ENCODE results near the gene HNRNPA3.

DNA sequence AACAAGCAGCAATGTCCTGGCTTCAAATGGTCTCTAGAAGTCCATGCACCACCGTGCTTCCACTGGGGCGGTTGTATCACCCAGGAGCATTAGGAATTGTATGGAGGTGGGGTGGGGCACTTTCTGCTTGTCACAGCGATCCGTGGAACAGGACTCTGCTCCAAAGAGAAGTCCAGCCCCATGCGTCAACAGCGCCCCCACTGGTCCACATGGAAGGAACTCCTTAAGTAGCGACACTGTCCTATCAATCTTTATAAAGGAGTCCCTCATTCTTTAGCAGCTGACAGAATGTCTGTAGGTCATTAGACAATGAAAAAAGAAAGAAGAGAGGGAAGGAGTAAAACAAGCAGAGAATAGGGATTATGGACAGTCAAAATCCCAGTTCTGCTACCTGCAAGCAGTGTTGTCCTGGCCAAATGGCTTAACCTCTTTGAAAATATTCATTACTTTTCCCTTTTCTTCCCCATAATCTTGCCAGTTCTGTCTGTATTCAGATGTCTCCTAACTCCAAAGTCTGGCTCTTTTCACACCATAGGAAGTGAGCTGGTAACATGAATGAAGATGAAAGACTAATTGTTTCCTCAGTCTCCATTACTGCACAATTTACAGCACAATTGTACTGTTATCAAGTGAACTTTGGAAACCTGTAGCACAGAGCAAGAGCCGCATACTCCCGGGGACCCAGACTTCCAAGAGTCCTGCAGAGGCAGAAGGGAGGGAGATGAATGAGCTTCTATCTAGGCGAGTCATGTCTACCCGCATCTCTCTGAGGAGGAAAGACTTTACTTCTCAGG lies 42.0 kb downstream of the HNRNPA3 start:
- TF ChIP-seq ETV6 (CRISPR knock-in tag; IDR thresholded peaks at IDR 0.05) (no peak), CTCF (IDR thresholded peaks at IDR 0.05) (peak; percentile 90), TCF7 (CRISPR knock-in tag; IDR thresholded peaks at IDR 0.05; ENCODE audit: low read depth) (no peak), ZNF317 (CRISPR knock-in tag; IDR thresholded peaks at IDR 0.05; ENCODE audit: borderline replicate concordance, low read depth) (no peak), NFE2L1 (CRISPR knock-in tag; IDR thresholded peaks at IDR 0.05) (no peak), TP53 (CRISPR knock-in tag; IDR thresholded peaks at IDR 0.05) (no peak)
- TF ChIP-seq, protein P1, sequence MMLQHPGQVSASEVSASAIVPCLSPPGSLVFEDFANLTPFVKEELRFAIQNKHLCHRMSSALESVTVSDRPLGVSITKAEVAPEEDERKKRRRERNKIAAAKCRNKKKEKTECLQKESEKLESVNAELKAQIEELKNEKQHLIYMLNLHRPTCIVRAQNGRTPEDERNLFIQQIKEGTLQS (CRISPR knock-in tag; conservative IDR thresholded peaks at IDR 0.05) = no peak
- TF ChIP-seq, protein P2, sequence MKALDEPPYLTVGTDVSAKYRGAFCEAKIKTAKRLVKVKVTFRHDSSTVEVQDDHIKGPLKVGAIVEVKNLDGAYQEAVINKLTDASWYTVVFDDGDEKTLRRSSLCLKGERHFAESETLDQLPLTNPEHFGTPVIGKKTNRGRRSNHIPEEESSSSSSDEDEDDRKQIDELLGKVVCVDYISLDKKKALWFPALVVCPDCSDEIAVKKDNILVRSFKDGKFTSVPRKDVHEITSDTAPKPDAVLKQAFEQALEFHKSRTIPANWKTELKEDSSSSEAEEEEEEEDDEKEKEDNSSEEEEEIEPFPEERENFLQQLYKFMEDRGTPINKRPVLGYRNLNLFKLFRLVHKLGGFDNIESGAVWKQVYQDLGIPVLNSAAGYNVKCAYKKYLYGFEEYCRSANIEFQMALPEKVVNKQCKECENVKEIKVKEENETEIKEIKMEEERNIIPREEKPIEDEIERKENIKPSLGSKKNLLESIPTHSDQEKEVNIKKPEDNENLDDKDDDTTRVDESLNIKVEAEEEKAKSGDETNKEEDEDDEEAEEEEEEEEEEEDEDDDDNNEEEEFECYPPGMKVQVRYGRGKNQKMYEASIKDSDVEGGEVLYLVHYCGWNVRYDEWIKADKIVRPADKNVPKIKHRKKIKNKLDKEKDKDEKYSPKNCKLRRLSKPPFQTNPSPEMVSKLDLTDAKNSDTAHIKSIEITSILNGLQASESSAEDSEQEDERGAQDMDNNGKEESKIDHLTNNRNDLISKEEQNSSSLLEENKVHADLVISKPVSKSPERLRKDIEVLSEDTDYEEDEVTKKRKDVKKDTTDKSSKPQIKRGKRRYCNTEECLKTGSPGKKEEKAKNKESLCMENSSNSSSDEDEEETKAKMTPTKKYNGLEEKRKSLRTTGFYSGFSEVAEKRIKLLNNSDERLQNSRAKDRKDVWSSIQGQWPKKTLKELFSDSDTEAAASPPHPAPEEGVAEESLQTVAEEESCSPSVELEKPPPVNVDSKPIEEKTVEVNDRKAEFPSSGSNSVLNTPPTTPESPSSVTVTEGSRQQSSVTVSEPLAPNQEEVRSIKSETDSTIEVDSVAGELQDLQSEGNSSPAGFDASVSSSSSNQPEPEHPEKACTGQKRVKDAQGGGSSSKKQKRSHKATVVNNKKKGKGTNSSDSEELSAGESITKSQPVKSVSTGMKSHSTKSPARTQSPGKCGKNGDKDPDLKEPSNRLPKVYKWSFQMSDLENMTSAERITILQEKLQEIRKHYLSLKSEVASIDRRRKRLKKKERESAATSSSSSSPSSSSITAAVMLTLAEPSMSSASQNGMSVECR (CRISPR knock-in tag; IDR thresholded peaks at IDR 0.05; ENCODE audit: borderline replicate concordance) = no peak

Measured in WTC11 (cell line).